ENCODE measurements around the gene RCAN2.

Gene RCAN2

GRCh38 chr6:46476301-46476700 is 14.9 kb downstream of the RCAN2 start:
- DNase-seq (no peak), ATAC-seq (replicated peaks) (no peak)
- no peaks in the 10 kb centered on the region for H3K4me1 Mint-ChIP-seq (ENCODE audit: low read depth in 2 of 2)
- H3K27me3 Mint-ChIP-seq = peaks cover 65% of the 10 kb centered on the region in 2 donors
- no peaks in the 10 kb centered on the region for H3K36me3 Mint-ChIP-seq (ENCODE audit: insufficient read depth)
- no peaks in the 10 kb centered on the region for H3K9me3 Mint-ChIP-seq
- no peak overlapping the region for H3K4me3 Mint-ChIP-seq
- H3K27ac Mint-ChIP-seq = no peak overlapping the region

GRCh38 chr6:46473881-46474280 is 17.4 kb downstream of the RCAN2 start:
- Mint-ChIP-seq H3K27me3 (peaks cover 57 to 58% of the 10 kb centered on the region in 2 donors), H3K36me3 (ENCODE audit: insufficient read depth) (no peaks in the 10 kb centered on the region), H3K27ac (no peak overlapping the region), H3K4me1 (ENCODE audit: low read depth in 2 of 2) (no peaks in the 10 kb centered on the region), H3K4me3 (no peak overlapping the region), H3K9me3 (no peaks in the 10 kb centered on the region)
- DNase-seq (no peak), ATAC-seq (replicated peaks) (no peak)

GRCh38 chr6:46472243-46472642 is 19.0 kb downstream of the RCAN2 start:
- Mint-ChIP-seq H3K27ac (no peak overlapping the region), H3K4me1 (ENCODE audit: low read depth in 2 of 2) (no peaks in the 10 kb centered on the region), H3K4me3 (no peak overlapping the region), H3K27me3 (peaks cover 51 to 67% of the 10 kb centered on the region in 2 donors), H3K9me3 (no peaks in the 10 kb centered on the region), H3K36me3 (ENCODE audit: insufficient read depth) (no peaks in the 10 kb centered on the region)
- ATAC-seq (replicated peaks) (no peak), DNase-seq (no peak)

GRCh38 chr6:46469021-46469420 is 22.2 kb downstream of the RCAN2 start:
- ATAC-seq (replicated peaks) (no peak), DNase-seq (no peak)
- Mint-ChIP-seq H3K27me3 (peaks cover 27 to 54% of the 10 kb centered on the region in 2 donors), H3K4me1 (ENCODE audit: low read depth in 2 of 2) (no peaks in the 10 kb centered on the region), H3K36me3 (ENCODE audit: insufficient read depth) (no peaks in the 10 kb centered on the region), H3K27ac (no peak overlapping the region), H3K4me3 (no peak overlapping the region), H3K9me3 (no peaks in the 10 kb centered on the region)

- Mint-ChIP-seq H3K27ac (no peak overlapping the region), H3K9me3 (no peaks in the 10 kb centered on the region), H3K36me3 (ENCODE audit: insufficient read depth) (no peaks in the 10 kb centered on the region), H3K4me3 (no peak overlapping the region), H3K4me1 (ENCODE audit: low read depth in 2 of 2) (no peaks in the 10 kb centered on the region), H3K27me3 (peaks cover 22 to 50% of the 10 kb centered on the region in 2 donors)
- ATAC-seq (replicated peaks) = no peak
- no peak for DNase-seq
Observed at GRCh38 chr6:46468403-46469010, 22.7 kb downstream of the RCAN2 start.

GRCh38 chr6:46466570-46466969 is 24.7 kb downstream of the RCAN2 start:
- H3K36me3 Mint-ChIP-seq (ENCODE audit: insufficient read depth) = no peaks in the 10 kb centered on the region
- H3K9me3 Mint-ChIP-seq = no peaks in the 10 kb centered on the region
- no peak overlapping the region for H3K4me3 Mint-ChIP-seq
- peaks cover 27 to 52% of the 10 kb centered on the region in 2 donors for H3K27me3 Mint-ChIP-seq
- DNase-seq (no peak), ATAC-seq (replicated peaks) (no peak)
- no peaks in the 10 kb centered on the region for H3K4me1 Mint-ChIP-seq (ENCODE audit: low read depth in 2 of 2)
- H3K27ac Mint-ChIP-seq = no peak overlapping the region

- Mint-ChIP-seq H3K27me3 (peaks cover 17 to 45% of the 10 kb centered on the region in 2 donors), H3K9me3 (no peaks in the 10 kb centered on the region), H3K4me1 (ENCODE audit: low read depth in 2 of 2) (no peaks in the 10 kb centered on the region), H3K36me3 (ENCODE audit: insufficient read depth) (no peaks in the 10 kb centered on the region), H3K27ac (no peak overlapping the region), H3K4me3 (no peak overlapping the region)
- ATAC-seq (replicated peaks) (no peak), DNase-seq (no peak)
Observed at GRCh38 chr6:46465294-46466165, 25.7 kb downstream of the RCAN2 start.

- Mint-ChIP-seq H3K9me3 (no peaks in the 10 kb centered on the region), H3K4me3 (no peak overlapping the region), H3K27ac (no peak overlapping the region), H3K36me3 (ENCODE audit: insufficient read depth) (no peaks in the 10 kb centered on the region), H3K4me1 (ENCODE audit: low read depth in 2 of 2) (no peaks in the 10 kb centered on the region), H3K27me3 (peaks cover 38 to 62% of the 10 kb centered on the region in 2 donors)
- DNase-seq = no peak
- no peak for ATAC-seq (replicated peaks)
Observed at GRCh38 chr6:46456297-46456696, 35.0 kb downstream of the RCAN2 start.

- Mint-ChIP-seq H3K4me3 (no peak overlapping the region), H3K9me3 (no peaks in the 10 kb centered on the region), H3K27me3 (peaks cover 36 to 64% of the 10 kb centered on the region in 2 donors), H3K27ac (no peak overlapping the region), H3K4me1 (ENCODE audit: low read depth in 2 of 2) (no peaks in the 10 kb centered on the region), H3K36me3 (ENCODE audit: insufficient read depth) (no peaks in the 10 kb centered on the region)
- DNase-seq (no peak), ATAC-seq (replicated peaks) (no peak)
Observed at GRCh38 chr6:46454691-46455090, 36.6 kb downstream of the RCAN2 start.

GRCh38 chr6:46453741-46454316 is 37.4 kb downstream of the RCAN2 start:
- no peak overlapping the region for H3K4me3 Mint-ChIP-seq
- ATAC-seq (replicated peaks) (no peak), DNase-seq (no peak)
- H3K27me3 Mint-ChIP-seq = peaks cover 31 to 64% of the 10 kb centered on the region in 2 donors
- no peak overlapping the region for H3K27ac Mint-ChIP-seq
- H3K9me3 Mint-ChIP-seq = no peaks in the 10 kb centered on the region
- H3K36me3 Mint-ChIP-seq (ENCODE audit: insufficient read depth) = no peaks in the 10 kb centered on the region
- no peaks in the 10 kb centered on the region for H3K4me1 Mint-ChIP-seq (ENCODE audit: low read depth in 2 of 2)

GRCh38 chr6:46453216-46453615 is 38.0 kb downstream of the RCAN2 start:
- no peak overlapping the region for H3K4me3 Mint-ChIP-seq
- ATAC-seq (replicated peaks) = no peak
- H3K4me1 Mint-ChIP-seq (ENCODE audit: low read depth in 2 of 2) = no peaks in the 10 kb centered on the region
- H3K27me3 Mint-ChIP-seq = peaks cover 31 to 64% of the 10 kb centered on the region in 2 donors
- no peaks in the 10 kb centered on the region for H3K9me3 Mint-ChIP-seq
- no peak for DNase-seq
- no peak overlapping the region for H3K27ac Mint-ChIP-seq
- H3K36me3 Mint-ChIP-seq (ENCODE audit: insufficient read depth) = no peaks in the 10 kb centered on the region

- peaks cover 25 to 60% of the 10 kb centered on the region in 2 donors for H3K27me3 Mint-ChIP-seq
- H3K27ac Mint-ChIP-seq = no peak overlapping the region
- no peak overlapping the region for H3K4me3 Mint-ChIP-seq
- ATAC-seq (replicated peaks) = no peak
- H3K36me3 Mint-ChIP-seq (ENCODE audit: insufficient read depth) = no peaks in the 10 kb centered on the region
- no peak for DNase-seq
- H3K4me1 Mint-ChIP-seq (ENCODE audit: low read depth in 2 of 2) = no peaks in the 10 kb centered on the region
- H3K9me3 Mint-ChIP-seq = no peaks in the 10 kb centered on the region
Observed at GRCh38 chr6:46452312-46452917, 38.8 kb downstream of the RCAN2 start.

- no peaks in the 10 kb centered on the region for H3K4me1 Mint-ChIP-seq (ENCODE audit: low read depth in 2 of 2)
- ATAC-seq (replicated peaks) = no peak
Observed at GRCh38 chr6:46451343-46451742, 39.9 kb downstream of the RCAN2 start.

More at GRCh38 chr6:46451343-46451742, 39.9 kb downstream of the RCAN2 start:
- Mint-ChIP-seq H3K4me3 (no peak overlapping the region), H3K27me3 (peaks cover 17 to 52% of the 10 kb centered on the region in 2 donors), H3K36me3 (ENCODE audit: insufficient read depth) (no peaks in the 10 kb centered on the region), H3K9me3 (no peaks in the 10 kb centered on the region), H3K27ac (no peak overlapping the region)
- DNase-seq = no peak

Data from effector memory CD8-positive, alpha-beta T cell (primary cell).